IPS-20b (cell line): ENCODE measurements around the gene FOCAD.

ENCODE experiments used
- H3K27ac ChIP-seq: one replicate; pipeline ENCODE4 v1.5.1; 2013; ENCODE audit warnings: low read length
- H3K27me3 ChIP-seq: 2 replicates; pipeline ENCODE4 v1.6.1; 2013; ENCODE audit warnings: mild to moderate bottlenecking, low read length, inconsistent platforms; ENCODE audit not compliant: insufficient read depth
- H3K36me3 ChIP-seq: 2 replicates; pipeline ENCODE4 v1.6.1; 2013; ENCODE audit warnings: low read depth, mild to moderate bottlenecking, inconsistent platforms, low read length, moderate library complexity; ENCODE audit not compliant: insufficient read depth
- H3K4me1 ChIP-seq: 2 replicates; pipeline ENCODE4 v1.6.1; 2013; ENCODE audit warnings: mild to moderate bottlenecking, control low read depth, inconsistent platforms, low read length, moderate library complexity; ENCODE audit not compliant: insufficient read depth
- H3K4me3 ChIP-seq: 2 replicates; pipeline ENCODE4 v1.5.1; 2013; ENCODE audit warnings: mild to moderate bottlenecking, low read length, inconsistent platforms
- H3K9ac ChIP-seq: 2 replicates; pipeline ENCODE4 v1.6.1; 2013; ENCODE audit warnings: low read depth, mild to moderate bottlenecking, inconsistent platforms, low read length, moderate library complexity
- H3K9me3 ChIP-seq: 2 replicates; pipeline ENCODE4 v1.6.1; 2013; ENCODE audit warnings: mild to moderate bottlenecking, low read depth, low read length, inconsistent platforms; ENCODE audit not compliant: insufficient read depth

FOCAD gene

DNA sequence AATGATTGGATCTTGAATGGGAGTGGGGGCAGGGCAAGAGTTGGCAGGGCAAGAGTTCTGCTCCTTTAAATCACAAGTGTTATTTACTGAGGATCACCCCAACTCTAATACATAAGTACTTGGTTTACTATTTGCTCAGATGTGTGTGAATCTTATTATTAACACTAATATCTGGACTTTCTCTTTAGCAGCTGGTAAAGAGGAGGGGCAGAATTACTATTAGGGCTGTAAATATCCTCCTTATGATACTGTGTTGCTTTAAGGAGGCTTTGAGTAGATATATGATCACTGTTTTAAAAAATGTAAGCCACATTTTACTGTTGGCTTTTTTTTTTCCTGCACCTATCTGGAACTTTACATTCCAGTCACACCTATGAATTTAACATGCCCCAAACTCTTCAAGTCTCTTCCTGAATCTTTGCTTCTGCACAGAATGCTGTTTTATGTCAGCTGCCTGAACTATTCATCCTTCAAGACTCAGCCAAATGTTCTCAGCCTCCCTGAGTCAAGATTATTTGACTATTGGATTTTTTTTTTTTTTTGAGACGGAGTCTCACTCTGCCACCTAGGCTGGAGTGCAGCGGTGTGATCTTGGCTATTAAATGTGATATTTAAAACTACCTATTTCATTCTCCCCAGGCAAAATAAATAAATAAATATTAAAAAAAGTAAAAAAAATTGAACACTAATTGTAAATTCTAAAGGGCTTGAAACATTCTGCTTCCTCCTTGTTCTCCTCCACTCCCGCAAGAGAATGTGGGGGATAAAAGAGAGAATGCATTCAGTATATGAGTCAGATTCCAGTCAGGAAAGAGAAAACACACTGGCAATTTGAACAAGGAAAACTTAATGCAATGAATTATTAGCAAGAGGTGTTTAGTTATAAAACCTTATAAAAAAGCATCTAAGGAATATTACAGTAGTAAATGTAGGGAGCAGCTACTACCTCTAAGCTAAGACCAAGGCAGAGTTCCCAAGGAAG, 99.3 kb downstream of the FOCAD start:
- H3K4me3 ChIP-seq: no peak overlapping the region
- no peak overlapping the region for H3K27ac ChIP-seq
- H3K9me3 ChIP-seq: no peaks in the 10 kb centered on the region
- peaks cover 21% of the 10 kb centered on the region for H3K4me1 ChIP-seq
- H3K36me3 ChIP-seq: no peaks in the 10 kb centered on the region
- H3K9ac ChIP-seq: no peak overlapping the region
- H3K27me3 ChIP-seq: no peaks in the 10 kb centered on the region

DNA sequence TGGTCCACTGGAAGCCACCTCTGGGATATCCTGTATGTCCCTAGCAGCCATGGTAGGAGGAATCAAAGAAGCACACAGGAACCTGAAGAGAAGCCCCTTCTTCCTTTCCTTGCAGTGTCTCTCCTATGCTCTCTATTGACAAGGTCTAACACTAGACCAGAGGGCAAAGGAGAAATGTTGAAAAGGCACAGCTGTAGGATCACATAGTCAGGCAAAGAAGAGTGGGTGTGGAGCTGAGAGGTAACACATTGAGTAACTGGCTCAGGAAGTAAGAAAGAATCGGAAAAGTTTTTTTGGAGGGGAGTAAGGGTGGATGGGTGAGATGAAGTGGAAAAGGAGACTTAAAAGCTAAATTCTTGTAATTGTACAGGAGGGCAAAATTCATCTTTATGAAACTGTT, 100.1 kb downstream of the FOCAD start:
- Histone ChIP-seq H3K4me3 (no peak overlapping the region), H3K27ac (no peak overlapping the region), H3K9me3 (no peaks in the 10 kb centered on the region), H3K4me1 (peaks cover 21% of the 10 kb centered on the region), H3K9ac (no peak overlapping the region), H3K27me3 (no peaks in the 10 kb centered on the region), H3K36me3 (peaks cover 3% of the 10 kb centered on the region; the same call in 1 of the 2 replicates)

DNA sequence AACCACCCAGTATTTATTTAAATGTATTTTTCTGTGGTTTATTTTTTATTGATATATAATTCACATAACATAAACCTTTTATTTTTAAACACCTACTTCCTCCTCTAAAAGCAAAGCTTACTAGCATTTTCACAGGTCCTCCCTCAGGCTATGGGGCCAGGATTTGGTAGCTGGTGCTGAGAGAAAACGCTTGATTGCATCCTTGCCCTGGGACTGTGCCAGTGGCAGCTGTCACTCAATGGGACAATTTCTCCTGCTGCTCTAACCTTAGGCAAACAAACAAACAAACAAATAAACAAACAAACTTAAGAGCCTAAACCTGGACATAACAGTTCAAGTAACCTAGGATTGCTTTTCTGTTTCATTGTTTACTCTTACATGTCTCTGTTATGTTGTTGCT, 102.7 kb downstream of the FOCAD start:
- Histone ChIP-seq H3K4me1 (peaks cover 21% of the 10 kb centered on the region), H3K4me3 (no peak overlapping the region), H3K27ac (no peak overlapping the region)

DNA sequence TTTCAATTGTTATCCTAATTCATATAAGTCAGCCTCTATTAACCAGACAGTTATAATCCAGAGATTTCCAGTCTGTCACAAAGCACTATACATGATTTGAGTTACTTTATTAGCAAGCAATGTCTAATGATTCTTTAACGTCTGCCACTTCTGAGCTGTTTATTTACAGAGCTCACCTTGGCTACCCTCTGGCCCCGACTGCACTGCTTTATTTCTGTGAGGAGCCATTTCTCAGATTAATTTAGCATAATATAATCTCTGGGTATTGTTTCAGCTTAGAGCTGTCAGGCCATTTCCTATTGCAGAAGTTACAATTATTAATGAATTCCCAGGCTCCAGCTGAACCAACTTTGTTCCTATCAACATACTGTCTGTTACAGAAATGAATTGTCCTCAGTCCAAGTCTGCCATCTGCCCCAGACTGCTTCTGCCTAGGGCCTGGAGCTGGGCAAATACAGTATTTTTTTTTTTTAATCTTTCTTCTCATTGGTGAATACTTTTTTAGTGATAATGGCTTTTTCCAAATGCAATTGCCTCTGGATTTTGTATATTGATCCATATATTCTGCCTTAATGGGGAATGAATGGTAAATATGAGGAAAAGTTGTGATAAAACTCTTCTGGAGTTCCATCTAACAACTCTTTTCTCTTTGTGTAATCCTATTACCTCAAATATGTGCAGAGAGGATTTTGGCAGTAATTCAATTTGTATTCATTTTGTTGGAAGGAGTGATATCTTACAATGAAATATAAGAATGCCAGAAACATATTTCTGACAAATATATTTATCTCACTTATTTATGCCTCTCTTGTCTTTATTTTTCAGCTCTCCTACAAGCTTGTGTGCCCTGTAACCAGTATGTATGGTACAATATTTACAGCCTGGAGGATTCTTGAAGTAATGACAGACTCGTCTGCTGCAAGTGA, 104.7 kb downstream of the FOCAD start:
- Histone ChIP-seq H3K36me3 (peaks cover 25% of the 10 kb centered on the region), H3K4me3 (no peak overlapping the region), H3K9me3 (no peaks in the 10 kb centered on the region), H3K27me3 (no peaks in the 10 kb centered on the region), H3K27ac (no peak overlapping the region), H3K9ac (no peak overlapping the region), H3K4me1 (peaks cover 18% of the 10 kb centered on the region)

More for the DNA sequence above, 102.7 kb downstream of the FOCAD start:
- Histone ChIP-seq H3K36me3 (peaks cover 25% of the 10 kb centered on the region), H3K9ac (no peak overlapping the region), H3K9me3 (no peaks in the 10 kb centered on the region), H3K27me3 (no peaks in the 10 kb centered on the region)

DNA sequence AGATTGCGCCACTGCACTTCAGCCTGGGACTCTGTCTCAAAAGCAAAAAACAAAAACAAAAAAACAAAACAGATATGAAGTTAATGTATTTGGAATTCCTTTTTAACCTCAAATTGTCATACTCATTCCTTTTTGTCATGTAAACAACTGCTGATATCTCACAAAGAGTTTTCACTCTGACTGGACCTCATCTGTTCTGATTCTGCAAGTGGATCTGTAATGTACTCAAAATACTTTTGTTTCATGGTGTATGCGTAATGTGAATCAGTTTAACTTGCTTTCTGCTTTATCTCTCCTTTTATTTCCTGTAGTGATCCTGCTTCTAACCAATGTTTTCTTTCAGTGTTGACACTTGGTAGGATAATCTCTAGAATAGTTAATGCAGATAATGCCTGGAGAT, 106.7 kb downstream of the FOCAD start:
- peaks cover 25% of the 10 kb centered on the region for H3K36me3 ChIP-seq
- H3K4me1 ChIP-seq: peaks cover under 1% of the 10 kb centered on the region; the same call in 1 of the 2 replicates
- no peaks in the 10 kb centered on the region for H3K9me3 ChIP-seq
- H3K4me3 ChIP-seq: no peak overlapping the region
- no peak overlapping the region for H3K27ac ChIP-seq
- H3K27me3 ChIP-seq: no peaks in the 10 kb centered on the region
- H3K9ac ChIP-seq: no peak overlapping the region

DNA sequence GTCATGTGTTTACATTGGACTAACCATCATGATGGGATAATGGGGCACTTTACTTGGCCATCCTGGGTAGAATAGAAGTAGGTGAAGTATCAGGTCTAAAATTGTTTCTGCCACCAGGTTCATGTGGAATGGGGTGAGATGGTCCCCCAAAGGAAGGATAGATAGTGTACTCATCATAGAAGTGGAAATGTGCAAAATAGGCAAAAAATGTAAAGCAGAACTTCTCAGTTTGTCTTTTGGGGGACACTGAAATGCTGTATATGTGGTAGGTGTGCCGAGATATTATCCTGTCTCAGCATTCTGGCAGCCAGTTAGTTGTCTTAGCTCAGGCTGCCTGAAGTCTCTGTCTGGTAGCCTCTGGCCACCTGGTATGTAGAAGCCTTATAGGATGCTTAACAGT, 107.6 kb downstream of the FOCAD start:
- H3K4me1 ChIP-seq: no peaks in the 10 kb centered on the region
- H3K4me3 ChIP-seq: no peak overlapping the region
- H3K36me3 ChIP-seq: peaks cover 25% of the 10 kb centered on the region
- H3K9me3 ChIP-seq: no peaks in the 10 kb centered on the region
- H3K27ac ChIP-seq: no peak overlapping the region
- no peak overlapping the region for H3K9ac ChIP-seq
- H3K27me3 ChIP-seq: no peaks in the 10 kb centered on the region

DNA sequence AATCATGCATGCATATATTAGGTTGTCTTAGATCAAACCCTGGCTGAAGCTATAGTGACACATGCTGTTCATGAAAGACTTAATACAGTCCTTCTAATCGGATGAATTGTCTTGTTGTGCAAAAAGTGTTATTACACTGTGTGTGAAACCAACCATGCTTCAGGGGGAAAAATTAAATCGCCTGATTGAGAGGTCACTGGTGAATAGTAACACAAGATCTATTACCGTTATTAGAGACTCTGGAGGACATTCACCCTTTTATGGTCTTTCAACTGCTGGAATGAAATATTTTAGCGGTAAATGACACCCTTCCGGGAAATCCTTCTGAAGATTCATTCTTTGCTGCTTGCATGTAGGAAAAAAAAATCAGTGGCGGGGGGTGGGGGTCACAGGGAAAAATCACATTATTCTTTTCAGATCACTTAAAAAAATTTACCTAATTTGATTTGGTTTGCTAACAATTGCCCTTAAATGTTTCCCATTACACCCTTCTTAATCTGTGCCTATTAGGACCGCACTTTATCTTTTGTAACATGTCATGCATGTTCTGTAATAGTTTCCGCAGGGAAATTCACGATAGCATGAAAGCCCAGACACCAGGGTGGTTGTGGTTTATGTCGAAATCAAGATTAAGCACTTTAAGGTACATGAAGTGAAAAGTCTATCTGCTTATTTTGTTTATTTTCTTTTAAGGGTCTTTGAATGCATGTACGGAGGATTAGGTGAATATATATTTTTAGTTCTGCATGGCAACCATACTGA, 120.6 kb downstream of the FOCAD start:
- Histone ChIP-seq H3K9ac (no peak overlapping the region), H3K36me3 (no peaks in the 10 kb centered on the region), H3K9me3 (no peaks in the 10 kb centered on the region), H3K4me3 (no peak overlapping the region), H3K27me3 (no peaks in the 10 kb centered on the region), H3K27ac (no peak overlapping the region), H3K4me1 (peaks cover 4% of the 10 kb centered on the region; the same call in 1 of the 2 replicates)

DNA sequence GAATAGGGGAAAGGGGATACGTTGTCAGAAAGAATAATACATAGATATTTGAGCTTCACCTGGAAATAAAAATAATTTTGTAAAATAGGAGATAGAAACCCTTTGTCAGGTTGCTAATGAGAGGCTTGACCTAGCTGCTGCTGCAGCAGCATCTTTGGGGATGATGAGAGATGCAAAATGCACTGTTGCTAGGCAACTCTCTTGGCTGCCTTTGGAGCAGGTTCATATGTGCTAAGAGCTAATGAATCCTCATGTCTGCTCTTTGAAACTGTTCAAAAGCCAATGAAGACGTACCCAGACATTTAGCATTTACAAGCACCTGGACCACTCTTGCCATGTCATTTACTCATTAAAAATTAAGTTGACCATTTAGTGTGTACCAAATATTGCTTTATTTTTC, 121.7 kb downstream of the FOCAD start:
- Histone ChIP-seq H3K9ac (no peak overlapping the region), H3K9me3 (no peaks in the 10 kb centered on the region), H3K4me1 (peaks cover 4% of the 10 kb centered on the region; the same call in 1 of the 2 replicates), H3K36me3 (no peaks in the 10 kb centered on the region), H3K4me3 (no peak overlapping the region), H3K27me3 (no peaks in the 10 kb centered on the region), H3K27ac (no peak overlapping the region)

DNA sequence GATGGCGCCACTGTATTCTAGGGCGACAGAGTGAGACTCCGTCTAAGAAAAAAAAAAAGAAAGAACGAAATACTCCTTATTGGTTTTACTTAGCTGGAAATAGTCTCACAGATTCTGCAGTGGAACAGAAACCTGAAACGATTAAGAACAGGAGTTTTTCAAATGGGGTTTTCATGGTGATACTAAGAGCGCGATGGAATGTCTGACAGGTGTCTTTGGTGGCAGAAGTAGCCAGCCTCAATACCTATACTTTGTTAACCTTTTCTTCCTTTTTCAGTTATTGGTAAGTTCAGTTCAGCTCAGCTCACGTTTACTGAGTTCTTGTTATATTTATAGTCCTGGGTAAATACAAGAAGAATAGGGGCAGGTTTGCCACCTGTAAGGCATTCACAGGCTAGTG, 123.9 kb downstream of the FOCAD start:
- no peaks in the 10 kb centered on the region for H3K4me1 ChIP-seq
- H3K9me3 ChIP-seq: no peaks in the 10 kb centered on the region
- no peak overlapping the region for H3K4me3 ChIP-seq
- no peak overlapping the region for H3K27ac ChIP-seq
- H3K9ac ChIP-seq: no peak overlapping the region
- no peaks in the 10 kb centered on the region for H3K27me3 ChIP-seq
- no peaks in the 10 kb centered on the region for H3K36me3 ChIP-seq

DNA sequence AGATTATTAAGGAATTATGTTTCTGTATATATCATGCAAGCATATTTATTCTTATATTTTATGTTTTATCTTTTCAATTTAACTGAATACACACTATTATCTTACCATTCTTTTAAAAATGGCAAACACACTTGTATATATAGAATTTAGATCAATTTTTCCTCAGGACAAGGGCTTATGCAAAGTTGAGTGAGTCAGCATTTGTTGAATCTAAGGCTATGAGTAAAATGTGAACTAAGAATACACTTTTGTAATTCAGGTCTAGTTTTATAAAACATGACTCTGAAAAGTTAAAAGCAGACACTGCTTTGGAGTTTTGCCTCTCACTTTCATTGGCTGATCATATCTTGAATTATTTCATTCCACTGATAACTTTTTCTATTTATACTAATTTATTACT, 127.8 kb downstream of the FOCAD start:
- Histone ChIP-seq H3K4me3 (no peak overlapping the region), H3K27me3 (no peaks in the 10 kb centered on the region), H3K4me1 (no peaks in the 10 kb centered on the region), H3K36me3 (no peaks in the 10 kb centered on the region), H3K27ac (no peak overlapping the region), H3K9ac (no peak overlapping the region), H3K9me3 (no peaks in the 10 kb centered on the region)
